HEK293T (cell line): ENCODE results near the gene KLK2.
A peak's percentile ranks its signal among the peaks of the same experiment; 100 is the strongest.

Experiments
- CTCF ChIA-PET: fragments of 350-600 bp; formaldehyde crosslinking; extraction: SDS; loops from one replicate; lab custom pipeline; 2021; ENCODE audit warnings: antibody characterized with exemption, inconsistent platforms; lab: Yijun Ruan, JAX
- POLR2A ChIA-PET: fragments of 350-600 bp; formaldehyde crosslinking; extraction: SDS; loops from one replicate; lab custom pipeline; 2020; ENCODE audit warnings: antibody characterized with exemption, inconsistent platforms; lab: Yijun Ruan, JAX
- DNase-seq: peaks from one replicate; pipeline ENCODE4 v3.0.0; 2012; ENCODE audit warnings: mixed read lengths; ENCODE audit errors: extremely low spot score
- ARNT ChIP-seq: fragments of 450-650 bp; IDR thresholded peaks from 2 replicates; pipeline ENCODE4 v1.6.1; 2017; ENCODE audit warnings: mild to moderate bottlenecking
- BHLHE40 ChIP-seq: fragments of 450-650 bp; IDR thresholded peaks from 2 replicates; pipeline ENCODE4 v1.6.1; 2016; ENCODE audit warnings: mild to moderate bottlenecking, moderate library complexity, borderline replicate concordance
- CTBP1 ChIP-seq: fragments of 450-650 bp; IDR thresholded peaks from 2 replicates; pipeline ENCODE4 v1.6.1; 2016; ENCODE audit warnings: borderline replicate concordance
- ELF4 ChIP-seq: fragments of 450-650 bp; IDR thresholded peaks from 2 replicates; pipeline ENCODE4 v1.6.1; 2017; ENCODE audit warnings: antibody characterized with exemption
- FOXA1 ChIP-seq: fragments of 450-650 bp; IDR thresholded peaks from 2 replicates; pipeline ENCODE4 v1.6.1; 2016; ENCODE audit warnings: mild to moderate bottlenecking
- FOXK2 ChIP-seq: fragments of 450-650 bp; IDR thresholded peaks from 2 replicates; pipeline ENCODE4 v1.6.1; 2016; ENCODE audit warnings: mild to moderate bottlenecking
- FOXM1 ChIP-seq: fragments of 450-650 bp; IDR thresholded peaks from 2 replicates; pipeline ENCODE4 v1.6.1; 2017; ENCODE audit warnings: mild to moderate bottlenecking, borderline replicate concordance
- HDGF ChIP-seq: fragments of 450-650 bp; IDR thresholded peaks from 2 replicates; pipeline ENCODE4 v1.6.1; 2017; ENCODE audit warnings: antibody characterized with exemption, borderline replicate concordance
- L3MBTL2 ChIP-seq: fragments of 450-650 bp; conservative IDR thresholded peaks from 2 replicates; pipeline ENCODE4 v1.6.1; 2016; ENCODE audit warnings: mild to moderate bottlenecking
- LEF1 ChIP-seq: fragments of 450-650 bp; IDR thresholded peaks from 2 replicates; pipeline ENCODE4 v1.6.1; 2017; ENCODE audit warnings: mild to moderate bottlenecking, borderline replicate concordance
- NFRKB ChIP-seq: fragments of 450-650 bp; IDR thresholded peaks from 2 replicates; pipeline ENCODE4 v1.6.1; 2016; ENCODE audit warnings: mild to moderate bottlenecking, moderate library complexity
- PKNOX1 ChIP-seq: fragments of 450-650 bp; IDR thresholded peaks from 2 replicates; pipeline ENCODE4 v1.6.1; 2016
- SP1 ChIP-seq: fragments of 450-650 bp; IDR thresholded peaks from 2 replicates; pipeline ENCODE4 v1.6.1; 2017
- SUZ12 ChIP-seq: fragments of 450-650 bp; IDR thresholded peaks from 2 replicates; pipeline ENCODE4 v1.6.1; 2016; ENCODE audit warnings: mild to moderate bottlenecking
- TARDBP ChIP-seq: fragments of 450-650 bp; IDR thresholded peaks from 2 replicates; pipeline ENCODE4 v1.6.1; 2016
- ZNF384 ChIP-seq: fragments of 450-650 bp; IDR thresholded peaks from 2 replicates; pipeline ENCODE4 v1.6.1; 2016

KLK2 gene

GRCh38 chr19:50897612-50898011 lies 24.4 kb downstream of the KLK2 start:
- ChIA-PET CTCF (interaction anchor here (1.6 kb wide), 1 partner anchor 8 kb away, joined by 4 read pairs; no protein-coding TSS in a partner anchor), POLR2A (interaction anchor here (1.0 kb wide), 1 partner anchor 93 kb away, joined by 3 read pairs; no protein-coding TSS in a partner anchor)
- no peak for DNase-seq
- no peak for TF ChIP-seq ARNT
- no peak for TF ChIP-seq NFRKB
- no peak for TF ChIP-seq TARDBP
- TF ChIP-seq ZNF384: no peak
- no peak for TF ChIP-seq L3MBTL2
- no peak for TF ChIP-seq FOXM1

GRCh38 chr19:50898018-50898417 lies 24.8 kb downstream of the KLK2 start:
- ChIA-PET POLR2A (interaction anchor here (1.0 kb wide), 1 partner anchor 93 kb away, joined by 3 read pairs; no protein-coding TSS in a partner anchor), CTCF (interaction anchor here (0.7 kb wide), 1 partner anchor 108 kb away, joined by 3 read pairs; no protein-coding TSS in a partner anchor)
- TF ChIP-seq SP1 (no peak), CTBP1 (no peak), BHLHE40 (no peak), L3MBTL2 (no peak), HDGF (no peak), SUZ12 (no peak), LEF1 (no peak), TARDBP (no peak), FOXK2 (no peak), ELF4 (no peak), ZNF384 (no peak), FOXM1 (no peak), ARNT (no peak), PKNOX1 (no peak), FOXA1 (no peak), NFRKB (no peak)
- no peak for DNase-seq

GRCh38 chr19:50899569-50899968 lies 26.3 kb downstream of the KLK2 start:
- no peak for DNase-seq
- TF ChIP-seq ARNT (no peak), SP1 (no peak), ZNF384 (no peak), SUZ12 (no peak), HDGF (no peak), BHLHE40 (no peak), NFRKB (no peak), LEF1 (no peak), CTBP1 (no peak)
- ChIA-PET POLR2A (no interaction called here), CTCF (no interaction called here)

GRCh38 chr19:50902640-50903039 lies 29.4 kb downstream of the KLK2 start:
- ChIA-PET POLR2A (no interaction called here), CTCF (no interaction called here)
- no peak for DNase-seq
- TF ChIP-seq FOXA1: no peak
- no peak for TF ChIP-seq CTBP1
- TF ChIP-seq ARNT: no peak
- TF ChIP-seq PKNOX1: no peak
- TF ChIP-seq L3MBTL2: no peak
- TF ChIP-seq SP1: no peak
- TF ChIP-seq NFRKB: no peak
- no peak for TF ChIP-seq SUZ12
- TF ChIP-seq LEF1: no peak
- TF ChIP-seq HDGF: no peak
- no peak for TF ChIP-seq FOXK2
- TF ChIP-seq TARDBP: no peak
- no peak for TF ChIP-seq ELF4
- TF ChIP-seq FOXM1: no peak
- TF ChIP-seq BHLHE40: no peak
- no peak for TF ChIP-seq ZNF384

GRCh38 chr19:50906217-50906616 lies 33.0 kb downstream of the KLK2 start:
- ChIA-PET CTCF (interaction anchor here (0.9 to 1.4 kb wide), 4 partner anchors 10 to 45 kb away, joined by 3 to 5 read pairs (median 4); no protein-coding TSS in a partner anchor), POLR2A (no interaction called here)
- DNase-seq: peak; percentile 52
- no peak for TF ChIP-seq ZNF384
- no peak for TF ChIP-seq SP1
- TF ChIP-seq NFRKB: no peak
- TF ChIP-seq TARDBP: no peak
- TF ChIP-seq HDGF: no peak
- TF ChIP-seq BHLHE40: no peak
- no peak for TF ChIP-seq ARNT
- no peak for TF ChIP-seq PKNOX1
- TF ChIP-seq SUZ12: no peak
- TF ChIP-seq CTBP1: no peak
- no peak for TF ChIP-seq LEF1
- TF ChIP-seq FOXA1: no peak
- TF ChIP-seq FOXK2: no peak
- no peak for TF ChIP-seq ELF4
- TF ChIP-seq FOXM1: no peak

GRCh38 chr19:50908336-50908735 lies 35.1 kb downstream of the KLK2 start:
- CTCF ChIA-PET: interaction anchor here (1.2 kb wide), 1 partner anchor 14 kb away, joined by 3 read pairs; no protein-coding TSS in a partner anchor
- POLR2A ChIA-PET: interaction anchor here (1.5 kb wide), 1 partner anchor 104 kb away, joined by 7 read pairs; no protein-coding TSS in a partner anchor
- DNase-seq: no peak
- no peak for TF ChIP-seq TARDBP
- no peak for TF ChIP-seq FOXM1
- no peak for TF ChIP-seq PKNOX1
- TF ChIP-seq LEF1: no peak
- no peak for TF ChIP-seq ARNT
- TF ChIP-seq L3MBTL2: no peak
- no peak for TF ChIP-seq SP1
- TF ChIP-seq SUZ12: no peak
- no peak for TF ChIP-seq FOXA1
